Glomerular endothelial cell (primary cell): Measurements from ENCODE around the gene POGLUT3. TPM values are rescaled to one million over a fixed set of nuclear protein-coding genes. Genes with fewer than 3 reads are reported as not detected.

Experiments used
- total RNA-seq: library from RNA; depleted of rRNA; stranded (reverse); fragments of >200 nt; gene quantifications from 2 replicates; pipeline ENCODE4 v1.2.3, GENCODE V29; 2015

Gene POGLUT3
- total RNA-seq, 1 donor from 2014 or later = 23.9 TPM

Other genes with a start within 250 kb of the POGLUT3 start
- gene C11orf65, start 30.9 kb downstream of the POGLUT3 start, total RNA-seq = not detected in 2 replicates
- 0.82 TPM in 2 replicates for gene EXPH5, start 95.4 kb upstream of the POGLUT3 start, total RNA-seq
- 20.0 and 32.7 TPM in 2 replicates for gene DDX10, start 166.7 kb upstream of the POGLUT3 start, total RNA-seq